Calu3 (cell line): ENCODE data around the gene CEP192. TPM values are rescaled to one million over a fixed set of nuclear protein-coding genes. Genes with fewer than 3 reads are reported as not detected.
A peak's percentile ranks its signal among the peaks of the same experiment; 100 is the strongest.

Source experiments
- BruUV-seq: library from RNA; stranded (reverse); fragments of 400-500 nt; replicated peaks from 2 replicates; lab custom pipeline; 2021; lab: Mats Ljungman, UMichigan
- CTCF ChIA-PET: fragments of 300-600 bp; sonication (Branson Sonifier 250); formaldehyde crosslinking; loops from one replicate; lab custom pipeline; 2022; ENCODE audit warnings: antibody characterized with exemption; lab: Charles Lee
- DNase-seq: peaks from one replicate; pipeline ENCODE4 v3.0.0; 2022
- H3K27ac Mint-ChIP-seq: one replicate; pipeline ENCODE4 v1.8.0; 2022; ENCODE audit warnings: mixed read lengths; ENCODE audit not compliant: unreplicated experiment
- H3K27me3 Mint-ChIP-seq: one replicate; pipeline ENCODE4 v1.8.0; 2022; ENCODE audit warnings: mixed read lengths; ENCODE audit not compliant: unreplicated experiment
- H3K36me3 Mint-ChIP-seq: one replicate; pipeline ENCODE4 v1.8.0; 2022; ENCODE audit warnings: mild to moderate bottlenecking, moderate library complexity, mixed read lengths; ENCODE audit not compliant: insufficient read depth, unreplicated experiment
- H3K4me1 Mint-ChIP-seq: one replicate; pipeline ENCODE4 v1.8.0; 2022; ENCODE audit warnings: mild to moderate bottlenecking, low read depth, mixed read lengths; ENCODE audit not compliant: unreplicated experiment
- H3K4me3 Mint-ChIP-seq: one replicate; pipeline ENCODE4 v1.8.0; 2022; ENCODE audit warnings: mild to moderate bottlenecking, low read depth, moderate library complexity, mixed read lengths; ENCODE audit not compliant: unreplicated experiment
- H3K9me3 Mint-ChIP-seq: one replicate; pipeline ENCODE4 v1.8.0; 2022; ENCODE audit warnings: low read depth, mixed read lengths; ENCODE audit not compliant: unreplicated experiment
- CTCF ChIP-seq: fragments of 200-600 bp; IDR thresholded peaks from one replicate; pipeline ENCODE4 v1.8.0; 2022; ENCODE audit warnings: antibody characterized with exemption; ENCODE audit not compliant: unreplicated experiment
- intact Hi-C: fragments of 100-400 bp; cut with micrococcal nuclease; formaldehyde crosslinking; loops from one replicate; pipeline ENCODE4 v1.10.0; 2022; ENCODE audit not compliant: unreplicated experiment
- total RNA-seq: library from RNA; stranded (reverse); gene quantifications from 2 replicates; pipeline ENCODE4 v1.2.3, GENCODE V29; 2022

Gene CEP192
- total RNA-seq, 1 experiment from 2014 or later: 39.2 TPM

DNA sequence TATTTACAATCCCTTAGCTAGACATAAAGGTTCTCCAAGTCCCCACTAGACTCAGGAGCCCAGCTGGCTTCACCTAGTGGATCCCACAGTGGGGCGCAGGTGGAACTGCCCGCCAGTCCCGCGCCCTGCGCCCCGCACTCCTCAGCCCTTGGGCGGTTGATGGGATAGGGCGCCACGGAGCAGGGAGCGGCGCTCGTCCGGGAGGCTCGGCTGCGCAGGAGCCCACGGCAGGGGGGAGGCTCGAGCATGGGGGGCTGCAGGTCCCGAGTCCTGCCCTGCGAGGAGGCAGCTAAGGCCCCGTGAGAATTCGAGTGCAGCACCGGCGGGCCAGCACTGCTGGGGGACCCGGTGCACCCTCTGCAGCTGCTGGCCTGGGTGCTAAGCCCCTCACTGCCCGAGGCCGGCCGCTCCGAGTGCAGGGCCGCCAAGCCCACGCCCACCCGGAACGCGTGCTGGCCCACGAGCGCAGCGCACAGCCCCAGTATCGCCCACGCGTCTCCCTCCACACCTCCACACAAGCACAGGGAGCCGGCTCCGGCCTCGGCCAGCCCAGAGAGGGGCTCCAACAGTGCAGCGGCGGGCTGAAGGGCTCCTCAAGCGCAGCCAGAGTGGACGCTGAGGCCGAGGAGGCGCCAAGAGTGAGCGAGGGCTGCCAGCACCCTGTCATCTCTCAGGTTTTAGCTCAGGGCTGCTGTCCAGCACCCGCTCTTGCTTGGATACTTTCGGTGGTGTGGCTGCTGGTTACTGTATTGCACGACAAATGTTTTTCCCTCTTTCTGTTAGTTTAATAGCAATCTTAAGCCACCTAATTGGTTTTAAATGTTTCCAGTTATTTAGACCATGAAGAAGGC, 143.6 kb downstream of the CEP192 start:
- no TSS peak for BruUV-seq
- Mint-ChIP-seq H3K9me3 (no peaks in the 10 kb centered on the region), H3K27ac (no peak overlapping the region), H3K27me3 (peaks cover 8% of the 10 kb centered on the region), H3K4me1 (peaks cover 24% of the 10 kb centered on the region), H3K4me3 (no peak overlapping the region), H3K36me3 (peaks cover 33% of the 10 kb centered on the region)
- no peak for DNase-seq
- intact Hi-C loops: loop anchor here (5.0 kb wide), 1 partner anchor 668 kb away; no protein-coding TSS in a partner anchor
- CTCF ChIA-PET: no interaction called here
- no peak for TF ChIP-seq CTCF

- Mint-ChIP-seq H3K36me3 (peaks cover 34% of the 10 kb centered on the region), H3K27ac (no peak overlapping the region), H3K27me3 (peaks cover 8% of the 10 kb centered on the region), H3K9me3 (no peaks in the 10 kb centered on the region), H3K4me1 (peaks cover 24% of the 10 kb centered on the region), H3K4me3 (peak overlapping the region; percentile 89)
- peak; percentile 34 for DNase-seq
- intact Hi-C loops: loop anchor here (5.0 kb wide), 1 partner anchor 666 kb away; no protein-coding TSS in a partner anchor
- no TSS peak for BruUV-seq
- no peak for TF ChIP-seq CTCF
- CTCF ChIA-PET: no interaction called here
These were observed 145.1 kb downstream of the CEP192 start for GRCh38 chr18:13136056-13136903.

GRCh38 chr18:13136904-13137669, 145.9 kb downstream of the CEP192 start:
- no TSS peak for BruUV-seq
- Mint-ChIP-seq H3K27me3 (peaks cover 8% of the 10 kb centered on the region), H3K27ac (peak overlapping the region; percentile 69), H3K9me3 (no peaks in the 10 kb centered on the region), H3K36me3 (peaks cover 27% of the 10 kb centered on the region), H3K4me3 (peak overlapping the region; percentile 89), H3K4me1 (peaks cover 24% of the 10 kb centered on the region)
- DNase-seq: peak; percentile 33
- CTCF ChIA-PET: interaction anchor here (1.8 kb wide), 1 partner anchor 22 kb away, joined by 4 read pairs; no protein-coding TSS in a partner anchor
- intact Hi-C loops: loop anchor here (5.0 kb wide), 1 partner anchor 665 kb away; no protein-coding TSS in a partner anchor
- no peak for TF ChIP-seq CTCF
